K562 (cell line): Measurements from ENCODE around the gene NPR3.

Experiments
- EZH2 ChIP-seq: IDR thresholded peaks from 2 replicates; pipeline ENCODE4 v1.6.1; 2012; ENCODE audit warnings: low read depth, mild to moderate bottlenecking, inconsistent platforms, low read length, borderline replicate concordance
- POU5F1 ChIP-seq: fragments of 150-350 bp; IDR thresholded peaks from 2 replicates; pipeline ENCODE4 v1.6.1; 2014; ENCODE audit warnings: borderline replicate concordance, low read length, low read depth, mild to moderate bottlenecking; ENCODE audit not compliant: partially characterized antibody
- SIN3B ChIP-seq: fragments of 450-650 bp; IDR thresholded peaks from 2 replicates; pipeline ENCODE4 v1.6.1; 2017; ENCODE audit warnings: low read depth, mild to moderate bottlenecking, moderate library complexity
- TAF1 ChIP-seq: IDR thresholded peaks from 2 replicates; pipeline ENCODE4 v1.6.1; 2011; ENCODE audit warnings: mild to moderate bottlenecking, low read length, moderate library complexity; ENCODE audit not compliant: insufficient read depth, control insufficient read depth, severe bottlenecking; ENCODE audit errors: extremely low read depth
- ZNF431 ChIP-seq: sonication (generic); formaldehyde crosslinking; IDR thresholded peaks from 2 replicates; pipeline ENCODE4 v1.8.0; 2022; ENCODE audit warnings: mild to moderate bottlenecking, missing genetic modification reagents
- TF ChIP-seq, protein P1 (sequence below), 3 experiments: IDR thresholded peaks in 2 of 3; conservative IDR thresholded peaks in 1 of 3; 2 replicates each; pipeline ENCODE4 v1.5.1; 2011 to 2012; ENCODE audit warnings: low read length in 3 of 3, mild to moderate bottlenecking in 3 of 3, control low read depth in 2 of 3, improper control_type of control experiment in 1 of 3, inconsistent platforms in 1 of 3, low read depth in 1 of 3, mixed read lengths in 1 of 3, moderate library complexity in 1 of 3; ENCODE audit not compliant: insufficient read depth in 2 of 3
- TF ChIP-seq, protein P2 (sequence below): sonication (generic); formaldehyde crosslinking; IDR thresholded peaks from 2 replicates; pipeline ENCODE4 v1.9.0; 2022; ENCODE audit warnings: mild to moderate bottlenecking, missing genetic modification reagents

DNA sequence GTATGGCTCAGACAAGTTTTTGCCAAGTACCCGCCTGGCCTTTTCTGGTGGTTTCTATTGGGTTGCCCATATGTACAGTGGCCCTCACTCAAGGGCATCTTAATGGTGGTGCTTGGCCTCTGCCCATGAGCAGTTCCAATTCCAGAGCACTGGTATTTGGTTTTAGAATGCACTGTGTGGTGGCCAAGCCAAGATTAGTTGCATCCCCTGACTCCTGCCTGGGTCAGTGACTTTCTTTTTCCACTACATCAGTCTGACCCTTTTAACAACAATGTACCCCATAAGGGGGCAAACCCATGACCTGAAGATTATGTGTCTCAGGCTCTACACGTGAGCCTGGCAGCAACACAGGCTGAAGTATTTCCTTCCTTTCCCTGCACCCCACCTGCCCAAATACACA, 34.2 kb downstream of the NPR3 start:
- TF ChIP-seq ZNF431 (CRISPR knock-in tag) (no peak), EZH2 (no peak), SIN3B (no peak), TAF1 (no peak), POU5F1 (no peak)
- TF ChIP-seq, protein P1, sequence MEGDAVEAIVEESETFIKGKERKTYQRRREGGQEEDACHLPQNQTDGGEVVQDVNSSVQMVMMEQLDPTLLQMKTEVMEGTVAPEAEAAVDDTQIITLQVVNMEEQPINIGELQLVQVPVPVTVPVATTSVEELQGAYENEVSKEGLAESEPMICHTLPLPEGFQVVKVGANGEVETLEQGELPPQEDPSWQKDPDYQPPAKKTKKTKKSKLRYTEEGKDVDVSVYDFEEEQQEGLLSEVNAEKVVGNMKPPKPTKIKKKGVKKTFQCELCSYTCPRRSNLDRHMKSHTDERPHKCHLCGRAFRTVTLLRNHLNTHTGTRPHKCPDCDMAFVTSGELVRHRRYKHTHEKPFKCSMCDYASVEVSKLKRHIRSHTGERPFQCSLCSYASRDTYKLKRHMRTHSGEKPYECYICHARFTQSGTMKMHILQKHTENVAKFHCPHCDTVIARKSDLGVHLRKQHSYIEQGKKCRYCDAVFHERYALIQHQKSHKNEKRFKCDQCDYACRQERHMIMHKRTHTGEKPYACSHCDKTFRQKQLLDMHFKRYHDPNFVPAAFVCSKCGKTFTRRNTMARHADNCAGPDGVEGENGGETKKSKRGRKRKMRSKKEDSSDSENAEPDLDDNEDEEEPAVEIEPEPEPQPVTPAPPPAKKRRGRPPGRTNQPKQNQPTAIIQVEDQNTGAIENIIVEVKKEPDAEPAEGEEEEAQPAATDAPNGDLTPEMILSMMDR (IDR thresholded peaks at IDR 0.05 in 2 of 3, conservative IDR thresholded peaks at IDR 0.05 in 1 of 3; ENCODE audit: insufficient read depth in 2 of 3, low read depth in 1 of 3, low read length in 3 of 3): no peak
- TF ChIP-seq, protein P2, sequence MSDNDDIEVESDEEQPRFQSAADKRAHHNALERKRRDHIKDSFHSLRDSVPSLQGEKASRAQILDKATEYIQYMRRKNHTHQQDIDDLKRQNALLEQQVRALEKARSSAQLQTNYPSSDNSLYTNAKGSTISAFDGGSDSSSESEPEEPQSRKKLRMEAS (CRISPR knock-in tag): no peak
